Limb (tissue), 2 donors: Measurements from ENCODE around the gene OR6K6.

ENCODE experiments used
- DNase-seq, 2 donors: peaks; one replicate each; pipeline ENCODE4 v3.0.0-alpha.2; 2016; ENCODE audit errors: extremely low spot score in 2 of 2

Gene OR6K6, protein sequence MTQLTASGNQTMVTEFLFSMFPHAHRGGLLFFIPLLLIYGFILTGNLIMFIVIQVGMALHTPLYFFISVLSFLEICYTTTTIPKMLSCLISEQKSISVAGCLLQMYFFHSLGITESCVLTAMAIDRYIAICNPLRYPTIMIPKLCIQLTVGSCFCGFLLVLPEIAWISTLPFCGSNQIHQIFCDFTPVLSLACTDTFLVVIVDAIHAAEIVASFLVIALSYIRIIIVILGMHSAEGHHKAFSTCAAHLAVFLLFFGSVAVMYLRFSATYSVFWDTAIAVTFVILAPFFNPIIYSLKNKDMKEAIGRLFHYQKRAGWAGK

DNA sequence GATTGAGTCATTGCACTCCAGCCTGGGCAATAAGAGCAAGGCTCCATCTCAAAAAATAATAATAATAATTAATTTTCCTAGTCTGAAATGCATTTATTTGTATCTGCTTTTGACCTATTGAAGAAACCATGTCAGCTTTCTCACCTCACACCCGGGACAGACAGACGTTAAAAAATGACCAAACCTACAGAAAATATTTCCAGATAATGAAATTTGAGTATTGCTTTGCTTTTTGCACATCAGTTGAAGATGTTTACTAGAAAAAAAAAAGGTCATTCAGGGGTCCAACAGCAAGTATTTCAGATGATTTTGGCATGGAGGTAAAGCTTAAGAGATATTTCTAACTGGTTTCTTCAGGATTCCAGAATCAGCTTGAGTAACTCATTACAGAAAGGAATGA lies at the start of gene OR6K6:
Gene OR6K6, plus strand, starts transcription at position 301 of the 400 bp plus-strand sequence. CDS start 168 bp downstream, outside the sequence.
- no peak for DNase-seq

GRCh38 chr1:158706096-158706495 lies 48.4 kb upstream of the OR6K6 start:
- no peak for DNase-seq

DNA sequence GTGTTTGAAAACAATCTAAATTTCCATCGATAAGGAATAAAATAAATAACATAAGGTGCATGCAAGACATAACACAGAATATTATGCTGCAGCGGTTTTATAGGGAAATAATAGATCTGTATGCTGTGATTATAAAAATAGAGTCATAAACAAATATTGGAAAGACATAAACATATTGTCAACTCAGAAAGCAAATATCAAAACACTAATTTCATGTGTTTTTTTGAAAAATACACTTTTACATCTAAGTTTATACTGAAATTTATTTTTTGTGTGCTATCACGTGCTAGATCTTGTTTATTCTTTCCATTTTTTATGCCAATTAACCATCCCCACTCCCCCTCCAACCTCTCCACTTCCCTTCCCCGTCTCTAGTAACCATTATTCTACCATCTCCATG lies 43.4 kb upstream of the OR6K6 start:
- no peak for DNase-seq

DNA sequence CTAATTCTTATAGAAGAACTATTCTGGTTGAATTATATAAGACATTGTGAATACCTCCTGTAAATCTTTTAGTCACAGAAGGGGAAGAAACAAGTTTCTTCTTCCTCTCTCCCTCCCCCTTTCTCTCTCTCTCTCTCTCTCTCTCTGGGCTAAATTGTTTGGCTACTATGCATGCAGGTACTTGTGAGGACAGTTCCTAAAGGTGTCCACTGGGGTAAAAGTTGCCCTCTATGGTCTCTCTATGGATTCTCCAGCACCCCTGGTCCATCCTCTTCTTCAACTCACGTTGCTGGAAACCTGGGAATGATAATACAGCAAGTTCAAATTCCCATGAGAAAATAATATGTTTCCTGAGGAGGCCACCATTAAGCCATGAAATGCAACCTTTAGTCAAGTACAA lies 39.8 kb upstream of the OR6K6 start:
- no peak for DNase-seq

GRCh38 chr1:158716335-158716734 lies 38.2 kb upstream of the OR6K6 start:
- DNase-seq: no peak

- DNase-seq: no peak
These were observed 37.2 kb upstream of the OR6K6 start for GRCh38 chr1:158717344-158717743.

DNA sequence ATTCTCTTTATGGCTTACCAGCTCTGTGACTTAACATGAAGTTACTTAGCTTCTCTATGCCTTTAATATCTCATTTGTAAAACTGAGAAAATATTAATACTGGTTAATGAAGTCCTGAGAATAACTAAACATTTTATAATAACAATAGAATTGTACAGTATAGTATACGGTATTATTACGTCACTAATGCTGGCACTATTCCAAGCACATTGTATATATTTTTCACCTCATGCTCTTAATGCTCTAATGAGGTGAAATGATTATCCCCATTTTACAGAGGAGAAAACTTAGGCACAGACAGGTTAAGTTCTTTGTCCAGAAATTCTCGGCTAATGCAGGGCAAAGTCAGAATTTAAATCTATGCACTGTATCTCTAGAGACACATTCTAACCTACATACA lies 34.9 kb upstream of the OR6K6 start:
- DNase-seq: no peak

- DNase-seq: no peak
These were observed 33.9 kb upstream of the OR6K6 start, which contains the start of gene OR6K3 for GRCh38 chr1:158720620-158721019. TSS of gene OR6K3 (minus strand) at chr1:158720720. CDS start at chr1:158718115, 2,605 bp downstream.

GRCh38 chr1:158724442-158724841 lies 30.1 kb upstream of the OR6K6 start:
- no peak for DNase-seq

- DNase-seq: no peak
These were observed 25.9 kb upstream of the OR6K6 start for GRCh38 chr1:158728510-158729225.

- no peak for DNase-seq
These were observed 24.1 kb upstream of the OR6K6 start for GRCh38 chr1:158730453-158730852.

- no peak for DNase-seq
These were observed 22.8 kb upstream of the OR6K6 start for GRCh38 chr1:158731707-158732106.

- no peak for DNase-seq
These were observed 22.0 kb upstream of the OR6K6 start for GRCh38 chr1:158732524-158732923.

DNA sequence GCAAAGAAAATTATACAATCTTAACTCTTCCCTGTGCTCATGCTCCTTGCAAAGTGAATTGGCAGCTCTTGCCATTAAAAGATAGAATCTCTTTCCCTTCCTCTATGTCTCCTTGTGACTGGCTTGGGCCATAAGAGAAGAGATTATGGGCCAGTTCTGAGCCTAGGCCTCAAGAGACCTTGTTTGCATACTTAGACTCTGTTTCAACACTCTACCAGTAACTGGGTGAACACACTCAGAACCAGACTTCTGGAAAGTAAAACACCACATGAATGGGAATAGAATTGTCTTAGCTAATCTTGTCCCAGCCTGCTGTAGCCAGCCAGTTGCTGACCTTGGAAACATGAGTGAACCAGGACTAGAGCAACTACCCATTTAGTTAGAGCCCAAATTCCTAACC lies 18.7 kb upstream of the OR6K6 start:
- no peak for DNase-seq

- no peak for DNase-seq
These were observed 2.3 kb upstream of the OR6K6 start for GRCh38 chr1:158752155-158752712.

GRCh38 chr1:158771950-158772866 lies 17.7 kb downstream of the OR6K6 start, which contains the start of gene OR6N1:
TSS of gene OR6N1 (minus strand) at chr1:158772195. CDS start at chr1:158766682, 5,513 bp downstream.
- no peak for DNase-seq

GRCh38 chr1:158781104-158781503 lies 26.6 kb downstream of the OR6K6 start, which contains the start of gene OR6N2:
TSS of gene OR6N2 (minus strand) at chr1:158781204. CDS start at chr1:158777635, 3,569 bp downstream.
- DNase-seq: no peak

GRCh38 chr1:158793604-158794003 lies 39.1 kb downstream of the OR6K6 start:
- no peak for DNase-seq

- DNase-seq: no peak
These were observed 39.7 kb downstream of the OR6K6 start for GRCh38 chr1:158794247-158794646.

DNA sequence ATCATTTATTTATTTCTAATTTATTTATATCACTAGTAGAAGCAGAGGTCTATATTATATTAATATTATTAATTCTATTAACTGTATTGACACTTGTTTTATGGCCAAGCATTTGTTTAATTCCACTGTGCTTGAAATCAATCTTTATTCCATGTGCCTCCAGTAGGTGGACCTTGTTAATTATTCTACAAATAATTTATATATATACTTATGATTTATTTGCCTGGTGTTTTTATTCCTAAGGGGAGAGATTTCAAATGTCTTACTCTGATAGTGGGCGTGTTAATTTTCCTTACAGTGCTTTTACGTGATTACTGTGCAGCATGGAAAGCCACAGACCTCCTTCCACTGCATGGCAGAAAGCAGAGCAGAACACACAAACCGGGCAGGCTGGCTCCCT lies 44.0 kb downstream of the OR6K6 start:
- DNase-seq: no peak

DNA sequence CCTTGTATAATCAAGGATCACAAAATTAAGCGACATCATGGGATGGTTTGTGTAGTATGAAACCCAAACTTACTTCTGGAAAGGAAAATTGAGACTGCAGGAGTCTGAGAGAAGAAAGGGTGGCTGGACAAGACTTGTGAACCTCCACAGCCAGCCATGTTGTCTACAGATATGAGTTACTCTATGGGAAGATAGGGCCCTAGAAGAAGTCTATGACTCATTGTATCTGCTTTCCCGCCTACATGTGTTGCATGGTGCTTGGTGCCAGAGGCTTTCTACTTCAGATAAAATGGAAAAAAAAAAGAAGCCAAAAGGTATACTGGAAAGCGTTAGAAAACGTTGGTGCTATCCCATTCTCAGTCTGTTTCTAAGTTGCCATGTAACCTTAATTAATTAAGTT lies 45.2 kb downstream of the OR6K6 start:
- no peak for DNase-seq
